ENCODE data around the gene SFXN5.
A peak's percentile ranks its signal among the peaks of the same experiment; 100 is the strongest.
"Not testable (repeated sequence)": the region's sequence is repeated elsewhere in the genome, so short reads cannot be mapped to it uniquely, and the experiment has no call there.

Gene SFXN5

GRCh38 chr2:73078457-73079411, 7.2 kb upstream of the SFXN5 start:
- no peak for DNase-seq (ENCODE audit: low read depth)

GRCh38 chr2:73077424-73077795, 5.9 kb upstream of the SFXN5 start:
- DNase-seq (ENCODE audit: low read depth), result no peak

- DNase-seq (ENCODE audit: low read depth), result no peak
These were observed 5.3 kb upstream of the SFXN5 start for GRCh38 chr2:73076701-73077423.

- no peak for DNase-seq (ENCODE audit: low read depth)
These were observed 4.2 kb upstream of the SFXN5 start for GRCh38 chr2:73075477-73076373.

- DNase-seq (ENCODE audit: low read depth), result no peak
These were observed 2.9 kb upstream of the SFXN5 start for GRCh38 chr2:73074110-73075069.

- no peak for DNase-seq (ENCODE audit: low read depth)
These were observed 904 bp upstream of the SFXN5 start for GRCh38 chr2:73072416-73072815.

GRCh38 chr2:73072129-73072395, 550 bp upstream of the SFXN5 start:
- no peak for DNase-seq (ENCODE audit: low read depth)

- peak; percentile 35 for DNase-seq (ENCODE audit: low read depth)
These were observed 711 bp downstream of the SFXN5 start for GRCh38 chr2:73070643-73071359.

- no peak for DNase-seq (ENCODE audit: low read depth)
These were observed 1.5 kb downstream of the SFXN5 start for GRCh38 chr2:73069855-73070642.

- DNase-seq (ENCODE audit: low read depth), result no peak
These were observed 2.3 kb downstream of the SFXN5 start for GRCh38 chr2:73069041-73069854.

GRCh38 chr2:73068147-73068546, 3.4 kb downstream of the SFXN5 start:
- DNase-seq (ENCODE audit: low read depth), result no peak

GRCh38 chr2:73067043-73067442, 4.5 kb downstream of the SFXN5 start:
- no peak for DNase-seq (ENCODE audit: low read depth)

- DNase-seq (ENCODE audit: low read depth), result not testable (repeated sequence)
These were observed 6.4 kb downstream of the SFXN5 start for GRCh38 chr2:73065070-73065469.

GRCh38 chr2:73063909-73064875, 7.3 kb downstream of the SFXN5 start:
- DNase-seq (ENCODE audit: low read depth), result no peak

- no peak for DNase-seq (ENCODE audit: low read depth)
These were observed 8.0 kb downstream of the SFXN5 start for GRCh38 chr2:73063472-73063871.

- DNase-seq (ENCODE audit: low read depth), result no peak
These were observed 12.4 kb downstream of the SFXN5 start for GRCh38 chr2:73059106-73059505.

GRCh38 chr2:73054980-73055379, 16.5 kb downstream of the SFXN5 start:
- no peak for DNase-seq (ENCODE audit: low read depth)

All from stimulated activated CD8-positive, alpha-beta memory T cell treated with anti-CD3 and anti-CD28 coated beads, Interleukin-12 subunit alpha, Interleukin-12 subunit beta, amount 100 ng/mL, for 4 hours (primary cell).